H9 (cell line): Measurements from ENCODE around the gene SLC12A2. TPM values are rescaled to one million over a fixed set of nuclear protein-coding genes. Genes with fewer than 3 reads are reported as not detected.

Experiments
- DNase-seq: peaks from one replicate; pipeline ENCODE4 v3.0.0-alpha.2; 2017
- H2AFZ ChIP-seq: one replicate; pipeline ENCODE4 v1.6.1; 2013; ENCODE audit warnings: mild to moderate bottlenecking, low read length, control low read depth, moderate library complexity
- H2AK5ac ChIP-seq: 2 replicates; pipeline ENCODE4 v1.6.1; 2013; ENCODE audit warnings: low read length, control low read depth, mixed read lengths; ENCODE audit not compliant: insufficient read length
- H2BK120ac ChIP-seq: one replicate; pipeline ENCODE4 v1.6.1; 2013; ENCODE audit warnings: low read depth, mild to moderate bottlenecking, low read length, control low read depth, inconsistent platforms; ENCODE audit not compliant: poor library complexity, severe bottlenecking
- H2BK12ac ChIP-seq: 2 replicates; pipeline ENCODE4 v1.6.1; 2013; ENCODE audit warnings: low read length, control low read depth, mixed read lengths, low read depth; ENCODE audit not compliant: insufficient read length
- H2BK15ac ChIP-seq: 2 replicates; pipeline ENCODE4 v1.6.1; 2013; ENCODE audit warnings: low read depth, low read length, control low read depth
- H2BK20ac ChIP-seq: one replicate; pipeline ENCODE4 v1.6.1; 2013; ENCODE audit warnings: low read depth, mild to moderate bottlenecking, low read length, control low read depth, inconsistent platforms; ENCODE audit not compliant: poor library complexity, severe bottlenecking
- H2BK5ac ChIP-seq: 2 replicates; pipeline ENCODE4 v1.6.1; 2013; ENCODE audit warnings: low read length, control low read depth, mixed read lengths; ENCODE audit not compliant: insufficient read length
- H3K14ac ChIP-seq: 2 replicates; pipeline ENCODE4 v1.6.1; 2013; ENCODE audit warnings: low read length, control low read depth; ENCODE audit not compliant: insufficient read depth
- H3K18ac ChIP-seq: 2 replicates; pipeline ENCODE4 v1.6.1; 2013; ENCODE audit warnings: low read depth, mild to moderate bottlenecking, mixed read lengths, low read length, control low read depth; ENCODE audit not compliant: insufficient read length
- H3K23ac ChIP-seq: 2 replicates; pipeline ENCODE4 v1.6.1; 2013; ENCODE audit warnings: low read length, control low read depth, mixed read lengths, low read depth; ENCODE audit not compliant: insufficient read length
- H3K23me2 ChIP-seq: 2 replicates; pipeline ENCODE4 v1.6.1; 2013; ENCODE audit warnings: low read depth, mild to moderate bottlenecking, mixed read lengths, low read length, control low read depth; ENCODE audit not compliant: insufficient read length, poor library complexity, severe bottlenecking
- H3K27ac ChIP-seq: 2 replicates; pipeline ENCODE4 v1.5.1; 2013; ENCODE audit warnings: low read length, control low read depth, mixed read lengths, low read depth; ENCODE audit not compliant: insufficient read length
- H3K27me3 ChIP-seq: 2 replicates; pipeline ENCODE4 v1.6.1; 2013; ENCODE audit warnings: low read length, control low read depth, inconsistent platforms; ENCODE audit not compliant: insufficient read depth
- H3K4ac ChIP-seq: 2 replicates; pipeline ENCODE4 v1.6.1; 2013; ENCODE audit warnings: low read depth, mild to moderate bottlenecking, control low read depth, inconsistent platforms, low read length, moderate library complexity
- H3K4me1 ChIP-seq: 2 replicates; pipeline ENCODE4 v1.6.1; 2013; ENCODE audit warnings: low read length, control low read depth, inconsistent platforms; ENCODE audit not compliant: insufficient read depth
- H3K4me2 ChIP-seq: 2 replicates; pipeline ENCODE4 v1.6.1; 2013; ENCODE audit warnings: low read length, control low read depth, mixed read lengths; ENCODE audit not compliant: insufficient read length, insufficient read depth
- H3K56ac ChIP-seq: 2 replicates; pipeline ENCODE4 v1.6.1; 2013; ENCODE audit warnings: low read depth, mild to moderate bottlenecking, mixed read lengths, low read length, control low read depth; ENCODE audit not compliant: insufficient read length
- H3K79me1 ChIP-seq: 2 replicates; pipeline ENCODE4 v1.6.1; 2013; ENCODE audit warnings: low read depth, mild to moderate bottlenecking, moderate library complexity, low read length, control low read depth, inconsistent platforms; ENCODE audit not compliant: insufficient read depth, poor library complexity, severe bottlenecking
- H3K79me2 ChIP-seq: 2 replicates; pipeline ENCODE4 v1.6.1; 2013; ENCODE audit warnings: low read length, control low read depth, inconsistent platforms; ENCODE audit not compliant: insufficient read depth
- H3K9ac ChIP-seq: 2 replicates; pipeline ENCODE4 v1.6.1; 2013; ENCODE audit warnings: low read length, control low read depth, mixed read lengths; ENCODE audit not compliant: insufficient read length; ENCODE audit errors: extremely low read depth
- H3K9me3 ChIP-seq: one replicate; pipeline ENCODE4 v1.6.1; 2013; ENCODE audit warnings: low read depth, low read length, inconsistent platforms; ENCODE audit not compliant: control insufficient read depth
- H3T11ph ChIP-seq: one replicate; pipeline ENCODE4 v1.6.1; 2013; ENCODE audit warnings: mild to moderate bottlenecking, low read length, control low read depth, inconsistent platforms
- H4K20me1 ChIP-seq: one replicate; pipeline ENCODE4 v1.6.1; 2013; ENCODE audit not compliant: control insufficient read depth, insufficient read length, insufficient read depth
- H4K5ac ChIP-seq: 2 replicates; pipeline ENCODE4 v1.6.1; 2013; ENCODE audit warnings: low read depth, mild to moderate bottlenecking, mixed read lengths, low read length, control low read depth; ENCODE audit not compliant: insufficient read length
- H4K8ac ChIP-seq: replicated peaks from 2 replicates; pipeline ENCODE4 v1.6.1; 2013; ENCODE audit warnings: low read length, control low read depth, mixed read lengths, low read depth; ENCODE audit not compliant: insufficient read length
- H4K91ac ChIP-seq: 2 replicates; pipeline ENCODE4 v1.6.1; 2013; ENCODE audit warnings: low read depth, mild to moderate bottlenecking, moderate library complexity, mixed read lengths, low read length, control low read depth; ENCODE audit not compliant: insufficient read length
- H3K27ac Mint-ChIP-seq, 3 experiments: 2 replicates in 2 of 3; 3 replicates in 1 of 3; pipeline ENCODE4 v1.8.0; 2020 to 2021; ENCODE audit warnings: mixed read lengths in 3 of 3, mild to moderate bottlenecking in 1 of 3, moderate library complexity in 1 of 3
- H3K27me3 Mint-ChIP-seq: 2 replicates; pipeline ENCODE4 v1.8.0; 2021; ENCODE audit warnings: low read depth, mild to moderate bottlenecking, moderate library complexity, mixed read lengths
- H3K36me3 Mint-ChIP-seq, 3 experiments: 2 replicates in 2 of 3; 3 replicates in 1 of 3; pipeline ENCODE4 v1.8.0; 2020 to 2021; ENCODE audit warnings: low read depth in 3 of 3, mixed read lengths in 3 of 3; ENCODE audit not compliant: insufficient read depth in 1 of 3
- H3K4me1 Mint-ChIP-seq, 2 experiments: 2 replicates each; pipeline ENCODE4 v1.8.0; 2020; ENCODE audit warnings: mixed read lengths in 2 of 2
- H3K4me3 Mint-ChIP-seq, 2 experiments: 2 replicates in 1 of 2; 3 replicates in 1 of 2; pipeline ENCODE4 v1.8.0; 2020 to 2021; ENCODE audit warnings: mild to moderate bottlenecking in 2 of 2, mixed read lengths in 2 of 2, moderate library complexity in 1 of 2
- H3K9me3 Mint-ChIP-seq, 2 experiments: 2 replicates in 1 of 2; 3 replicates in 1 of 2; pipeline ENCODE4 v1.8.0; 2020; ENCODE audit warnings: mild to moderate bottlenecking in 2 of 2, mixed read lengths in 2 of 2, moderate library complexity in 1 of 2
- CTCF ChIP-seq: fragments of 200-600 bp; sonication (generic); conservative IDR thresholded peaks from 3 replicates; pipeline ENCODE4 v1.8.0; 2021; ENCODE audit warnings: antibody characterized with exemption, mild to moderate bottlenecking
- WGBS: extraction: QIAGEN DNeasy Blood & Tissue Kit; methylation state at CpG from one replicate; pipeline ENCODE4 v1.1.7; 2013; ENCODE audit warnings: missing lambda C conversion rate, low lambda C conversion rate, mixed read lengths; ENCODE audit not compliant: insufficient read length; ENCODE audit errors: extremely low coverage; 5-methylcytosine and 5-hydroxymethylcytosine counted together
- long read RNA-seq: library from polyadenylated mRNA; unstranded; transcript quantifications from one replicate; pipeline ENCODE4 v2.0.0, GENCODE V29; 2020
- total RNA-seq: library from RNA; stranded (reverse); gene quantifications from 2 replicates; pipeline ENCODE4 v1.2.1, GENCODE V29; 2021

SLC12A2 gene
- 17.9 and 20.3 TPM in 2 replicates for total RNA-seq
- long read RNA-seq, partial matches to known transcripts = 1 of 4 reads
- long read RNA-seq, other reads (novel, unspliced or antisense) = 3 of 4 reads

GRCh38 chr5:128083033-128083810 is at the start of gene SLC12A2:
Gene SLC12A2, plus strand, starts transcription at chr5:128083766. Its CDS starts 189 bp downstream, at chr5:128083955.
- H3K27me3 Mint-ChIP-seq = peaks cover 17% of the 10 kb centered on the region
- WGBS = no CpG with 5 or more reads among the region's 104 CpGs
- H3K79me2 ChIP-seq = no peaks in the 10 kb centered on the region

More at GRCh38 chr5:128083033-128083810, at the start of gene SLC12A2:
- H4K8ac ChIP-seq = no peak within 1 kb of the TSS
- H3K4me3 Mint-ChIP-seq = peak within 1 kb of the TSS; percentile 84 to 95
- H4K20me1 ChIP-seq = no peaks in the 10 kb centered on the region
- H3K9me3 ChIP-seq = no peaks in the 10 kb centered on the region
- H2BK12ac ChIP-seq = no peak within 1 kb of the TSS
- H2BK120ac ChIP-seq = no peak within 1 kb of the TSS
- peaks cover 0 to 2% (median 0%) of the 10 kb centered on the region in 3 experiments; a peak in 1 of 7 replicates for H3K36me3 Mint-ChIP-seq
- H3K14ac ChIP-seq = peak within 1 kb of the TSS; percentile 52; the same call in 1 of the 2 replicates
- H3K4ac ChIP-seq = no peak within 1 kb of the TSS
- H2BK5ac ChIP-seq = no peak within 1 kb of the TSS
- TF ChIP-seq CTCF = no peak
- no peak within 1 kb of the TSS for H4K5ac ChIP-seq
- peak within 1 kb of the TSS; percentile 55 for H3K9ac ChIP-seq
- no peak within 1 kb of the TSS for H3K18ac ChIP-seq
- H4K91ac ChIP-seq = no peak within 1 kb of the TSS
- peaks cover 15 to 22% of the 10 kb centered on the region in 2 experiments for H3K4me1 Mint-ChIP-seq
- no peaks in the 10 kb centered on the region for H3K79me1 ChIP-seq
- H2AFZ ChIP-seq = peak within 1 kb of the TSS; percentile 78
- H3K27me3 ChIP-seq = peaks cover 3% of the 10 kb centered on the region; the same call in 1 of the 2 replicates
- H3K27ac Mint-ChIP-seq = peak within 1 kb of the TSS; percentile 65 to 82 (median 73); a peak in 5 of 7 replicates
- H3K4me2 ChIP-seq = peak within 1 kb of the TSS; percentile 99
- no peaks in the 10 kb centered on the region; the same call in 1 of the 2 replicates for H3K4me1 ChIP-seq
- no peak within 1 kb of the TSS for H2BK20ac ChIP-seq
- H3K9me3 Mint-ChIP-seq = no peaks in the 10 kb centered on the region
- peaks cover 14% of the 10 kb centered on the region for H3K23me2 ChIP-seq
- DNase-seq = peak; percentile 91
- no peak within 1 kb of the TSS for H2AK5ac ChIP-seq
- no peak within 1 kb of the TSS for H3K23ac ChIP-seq
- H3K56ac ChIP-seq = no peak within 1 kb of the TSS
- H3K27ac ChIP-seq = peak within 1 kb of the TSS; percentile 13
- H3T11ph ChIP-seq = no peak within 1 kb of the TSS
- no peak within 1 kb of the TSS for H2BK15ac ChIP-seq
